ENCODE data around the gene KCNQ2.

KCNQ2 gene

GRCh38 chr20:63471002-63471716, 1.3 kb downstream of the KCNQ2 start:
- DNase-seq (ENCODE audit: low read depth in 2 of 2): no peak

DNA sequence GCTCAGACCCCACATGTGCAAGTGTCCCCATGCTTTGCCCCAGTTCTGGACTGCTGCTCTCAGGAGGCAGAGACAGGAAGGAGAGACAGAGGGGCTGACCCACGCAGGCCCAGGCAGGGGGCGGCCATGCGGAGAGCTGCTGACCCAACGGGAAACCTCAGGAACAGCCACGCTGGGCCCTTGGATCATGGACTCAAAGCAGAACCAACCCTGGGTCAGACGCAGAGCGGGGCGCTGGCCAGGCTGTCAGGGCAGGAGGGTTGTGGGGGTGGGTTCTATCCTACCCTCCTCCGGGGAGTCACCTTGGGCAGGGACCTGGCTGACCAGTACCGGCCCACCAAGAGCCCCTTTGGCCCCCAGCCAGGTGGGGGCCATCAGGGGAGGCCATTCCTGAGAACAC, 2.0 kb downstream of the KCNQ2 start:
- DNase-seq (ENCODE audit: low read depth in 2 of 2): no peak

- no peak for DNase-seq (ENCODE audit: low read depth in 2 of 2)
Observed at GRCh38 chr20:63469713-63470101, 2.7 kb downstream of the KCNQ2 start.

- DNase-seq (ENCODE audit: low read depth in 2 of 2): no peak
Observed at GRCh38 chr20:63469019-63469712, 3.3 kb downstream of the KCNQ2 start.

- no peak for DNase-seq (ENCODE audit: low read depth in 2 of 2)
Observed at GRCh38 chr20:63468421-63468820, 4.0 kb downstream of the KCNQ2 start.

DNA sequence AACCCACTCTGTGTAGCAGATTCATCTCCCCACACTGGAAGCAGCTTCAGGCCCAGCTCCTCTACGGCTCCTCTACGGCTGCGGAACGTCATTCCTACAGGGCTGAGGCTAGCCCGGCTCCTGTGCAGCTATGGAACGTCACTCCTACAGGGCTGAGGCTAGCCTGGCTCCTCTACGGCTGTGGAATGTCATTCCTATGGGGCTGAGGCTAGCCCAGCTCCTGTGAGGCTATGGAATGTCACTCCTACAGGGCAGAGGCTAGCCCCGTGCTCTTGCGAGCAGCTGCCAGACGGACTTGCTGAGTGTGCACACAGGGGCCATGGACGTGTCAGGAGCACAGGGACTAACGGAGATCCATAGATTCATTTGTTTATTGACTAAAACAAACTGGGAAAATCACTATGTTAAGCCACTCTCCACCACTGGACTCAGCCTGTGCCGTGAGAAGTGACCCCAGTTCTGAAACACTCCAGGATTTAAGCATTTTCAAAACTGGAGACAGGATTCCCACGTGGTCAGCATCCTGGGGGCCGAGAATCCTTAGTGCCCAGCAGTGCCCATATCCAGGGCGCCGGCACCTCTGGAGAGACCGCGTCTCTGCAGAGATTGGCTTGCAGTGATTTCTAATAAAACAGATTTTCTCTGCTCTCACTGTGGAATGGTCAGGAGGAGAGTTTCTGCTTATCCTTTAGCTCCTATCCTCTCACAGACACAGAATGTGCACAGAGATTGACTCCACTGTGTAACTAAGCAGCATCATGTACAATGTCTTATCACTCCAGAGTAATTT, 5.0 kb downstream of the KCNQ2 start:
- no peak for DNase-seq (ENCODE audit: low read depth in 2 of 2)

DNA sequence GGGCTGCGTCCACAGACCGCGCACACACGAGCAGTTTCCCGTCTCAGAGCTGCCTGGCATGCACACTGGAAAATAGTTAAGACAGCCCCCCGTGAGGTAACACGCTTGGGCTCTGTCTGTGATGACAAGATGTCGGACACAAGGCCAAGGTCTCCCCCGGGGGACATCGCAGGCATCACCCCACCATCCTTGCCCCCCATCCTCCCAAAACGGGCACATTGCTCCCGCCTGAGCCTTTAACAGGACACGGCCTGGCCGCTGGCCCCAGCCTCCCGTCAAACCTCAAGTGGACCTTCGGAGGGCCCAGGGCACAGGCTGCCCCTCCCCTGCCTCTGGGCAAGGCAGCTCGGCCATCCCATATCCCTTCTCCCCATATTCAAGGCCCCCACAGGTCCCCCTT, 5.6 kb downstream of the KCNQ2 start:
- no peak for DNase-seq (ENCODE audit: low read depth in 2 of 2)

DNA sequence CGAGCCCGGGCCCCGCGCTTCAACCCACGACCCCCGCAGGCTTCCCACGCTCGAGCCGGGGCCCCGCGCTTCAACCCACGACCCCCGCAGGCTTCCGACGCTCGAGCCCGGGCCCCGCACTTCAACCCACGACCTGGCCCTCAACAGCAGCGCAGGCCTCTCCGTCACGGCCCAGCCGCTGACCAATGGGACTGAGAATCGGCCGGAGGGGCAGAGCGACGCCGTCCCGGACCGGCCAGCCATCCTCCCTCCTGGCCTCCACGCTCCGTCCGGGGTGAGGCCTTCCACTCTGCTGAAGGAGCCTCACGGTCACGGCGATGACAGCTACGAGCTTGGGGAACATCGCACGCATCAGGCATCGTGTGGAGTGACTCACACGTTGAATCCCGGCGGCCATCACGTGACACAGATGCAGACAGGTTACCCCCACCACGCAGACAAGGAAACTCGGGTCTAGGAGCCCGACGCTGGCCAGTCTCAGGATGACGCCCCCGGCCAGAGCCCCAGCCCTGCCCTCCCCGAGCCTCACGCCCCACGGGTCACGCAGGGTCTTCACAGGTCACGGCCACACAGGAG, 6.1 kb downstream of the KCNQ2 start:
- DNase-seq (ENCODE audit: low read depth in 2 of 2): no peak

- DNase-seq (ENCODE audit: low read depth in 2 of 2): no peak
Observed at GRCh38 chr20:63465380-63466249, 6.8 kb downstream of the KCNQ2 start.

DNA sequence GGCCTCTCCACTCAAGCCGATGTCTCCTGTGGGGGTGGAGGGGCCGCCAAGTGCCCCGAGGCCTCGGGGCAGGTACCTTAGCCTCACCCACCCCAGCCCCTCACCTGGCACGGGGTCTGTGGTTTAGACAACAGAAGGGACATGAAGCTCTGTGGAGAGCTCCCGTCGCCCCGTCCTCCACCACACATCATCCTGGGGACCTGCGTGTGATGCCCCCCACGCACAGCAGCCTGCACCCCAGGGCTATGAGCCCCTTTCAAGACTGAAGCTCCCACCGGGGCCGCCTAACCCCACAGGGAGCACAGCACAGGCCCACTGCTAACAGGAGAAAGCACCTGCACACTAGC, 8.2 kb downstream of the KCNQ2 start:
- DNase-seq (ENCODE audit: low read depth in 2 of 2): no peak

GRCh38 chr20:63463400-63464288, 8.8 kb downstream of the KCNQ2 start:
- DNase-seq (ENCODE audit: low read depth in 2 of 2): no peak

DNA sequence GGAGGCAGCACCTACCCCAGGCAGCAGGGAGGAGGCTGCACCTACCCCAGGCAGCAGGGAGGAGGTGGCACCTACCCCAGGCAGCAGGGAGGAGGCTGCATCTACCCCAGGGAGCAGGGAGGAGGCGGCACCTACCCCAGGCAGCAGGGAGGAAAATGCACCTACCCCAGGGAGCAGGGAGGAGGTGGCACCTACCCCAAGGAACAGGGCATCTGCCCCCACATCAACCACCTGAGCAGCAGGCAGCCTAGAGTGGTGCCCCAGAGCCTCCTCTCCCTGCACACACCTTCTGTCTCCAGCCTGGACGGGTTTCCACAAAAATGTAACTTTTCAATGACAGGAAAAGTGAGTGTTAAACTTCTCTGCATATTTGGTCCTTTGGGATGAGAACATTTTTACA, 10.2 kb downstream of the KCNQ2 start:
- DNase-seq (ENCODE audit: low read depth in 2 of 2): no peak

DNA sequence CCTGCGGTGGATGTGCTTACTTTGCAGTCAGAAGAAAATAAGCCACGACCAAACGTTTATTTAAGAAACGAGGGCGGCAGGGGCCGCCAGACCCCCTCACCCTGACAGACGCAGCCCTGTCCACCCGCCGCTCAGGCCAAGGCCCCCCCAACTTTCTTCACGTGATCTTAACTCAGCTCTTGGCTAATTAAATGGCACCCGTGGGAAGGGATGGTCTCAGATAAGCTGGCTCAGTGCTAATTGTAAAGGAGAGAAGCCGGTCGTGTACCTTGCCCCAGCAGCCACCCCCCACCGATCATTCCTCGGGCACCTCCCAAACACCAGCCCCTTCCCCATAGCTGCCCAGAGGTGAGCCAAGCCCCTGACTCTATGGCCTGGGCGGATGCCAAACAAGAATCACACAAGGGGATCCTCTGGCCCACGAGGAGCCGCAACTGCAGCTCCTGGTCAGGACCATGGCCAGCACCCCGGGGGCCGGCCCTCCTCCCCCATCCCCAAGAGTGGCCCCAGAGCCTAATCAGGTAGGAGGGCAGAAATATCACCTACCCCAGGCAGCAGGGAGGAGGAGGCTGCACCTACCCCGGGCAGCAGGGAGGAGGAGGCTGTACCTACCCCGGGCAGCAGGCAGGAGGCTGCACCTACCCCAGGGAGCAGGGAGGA, 11.2 kb downstream of the KCNQ2 start:
- DNase-seq (ENCODE audit: low read depth in 2 of 2): no peak

GRCh38 chr20:63459070-63459380, 13.4 kb downstream of the KCNQ2 start:
- DNase-seq (ENCODE audit: low read depth in 2 of 2): no peak

DNA sequence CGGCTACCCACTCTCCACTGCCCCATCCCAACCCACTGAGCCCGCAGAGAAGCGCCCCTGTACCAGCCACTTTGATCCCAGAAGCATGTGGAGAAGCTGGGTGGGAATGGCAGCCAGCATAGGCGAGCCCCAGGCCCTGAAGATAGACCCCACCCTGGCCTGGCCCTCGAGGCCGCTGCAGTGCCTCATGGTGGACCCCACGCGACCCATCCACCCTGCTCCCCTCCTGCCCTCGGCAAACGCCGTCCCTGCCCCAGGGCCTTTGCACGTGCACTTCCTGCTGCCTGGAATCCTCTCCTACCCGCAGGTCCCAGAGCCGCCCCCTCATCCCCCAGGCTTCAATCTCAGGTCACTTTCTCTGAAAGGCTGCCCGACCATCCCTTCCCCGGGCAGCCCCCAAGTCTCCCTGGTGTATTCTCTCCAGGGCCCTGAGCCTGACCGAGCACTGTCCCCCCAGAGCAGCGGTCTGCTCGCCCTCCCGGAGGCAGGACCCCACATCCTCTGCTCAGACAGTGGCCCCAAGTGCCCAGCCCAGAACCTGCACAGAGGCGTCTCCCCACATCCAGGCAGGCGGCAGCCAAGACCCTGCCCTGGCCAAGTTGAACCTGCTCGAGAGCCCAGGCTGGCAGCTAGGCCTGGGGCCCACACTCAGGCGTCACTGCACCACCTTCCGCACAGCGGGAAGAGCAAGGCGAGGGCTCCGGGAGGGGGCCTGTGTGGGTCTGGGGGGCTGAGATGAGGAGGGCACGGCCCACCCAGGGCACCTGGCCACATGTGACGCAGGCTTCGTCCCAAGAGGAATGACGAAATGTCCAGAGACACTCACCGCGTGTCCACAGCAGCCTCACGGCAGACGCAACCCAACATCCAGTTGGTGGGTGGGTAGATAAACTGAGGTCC, 14.0 kb downstream of the KCNQ2 start:
- no peak for DNase-seq (ENCODE audit: low read depth in 2 of 2)

- no peak for DNase-seq (ENCODE audit: low read depth in 2 of 2)
Observed at GRCh38 chr20:63457737-63458136, 14.7 kb downstream of the KCNQ2 start.

- no peak for DNase-seq (ENCODE audit: low read depth in 2 of 2)
Observed at GRCh38 chr20:63456429-63457284, 15.8 kb downstream of the KCNQ2 start.

DNA sequence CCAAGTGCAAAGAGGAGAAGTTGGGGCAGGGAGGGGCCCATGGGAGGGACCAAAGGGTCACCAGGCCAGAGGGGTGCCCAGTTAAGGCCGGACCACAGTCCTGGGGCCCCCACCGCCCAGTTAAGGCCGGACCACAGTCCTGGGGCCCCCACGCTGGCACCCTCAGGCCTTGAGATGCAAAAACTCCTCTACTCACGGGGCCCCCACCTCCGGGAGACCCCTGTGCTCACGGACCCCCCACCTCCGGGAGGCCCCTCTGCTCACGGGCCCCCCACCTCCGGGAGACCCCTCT, 16.9 kb downstream of the KCNQ2 start:
- no peak for DNase-seq (ENCODE audit: low read depth in 2 of 2)

Measured in stimulated activated CD4-positive, alpha-beta T cell treated with anti-CD3 and anti-CD28 coated beads, Interleukin-4, amount 100 ng/mL, for 48 hours (primary cell).